ENCODE results near the gene RHBDL2. TPM values are rescaled to one million over a fixed set of nuclear protein-coding genes. Genes with fewer than 3 reads are reported as not detected.

The RHBDL2 gene
- total and polyA plus RNA-seq, 2 donors (not counting 1 experiment from before 2014, with no cell fraction given): not detected

- no CpG with 5 or more reads among the region's 8 CpGs for WGBS (ENCODE audit: insufficient coverage)
- POLR2A ChIA-PET: no interaction called here
- peaks cover 27% of the 10 kb centered on the region for H3K4me1 Mint-ChIP-seq
These were observed 74.4 kb downstream of the RHBDL2 start for GRCh38 chr1:38867208-38867607.

DNA sequence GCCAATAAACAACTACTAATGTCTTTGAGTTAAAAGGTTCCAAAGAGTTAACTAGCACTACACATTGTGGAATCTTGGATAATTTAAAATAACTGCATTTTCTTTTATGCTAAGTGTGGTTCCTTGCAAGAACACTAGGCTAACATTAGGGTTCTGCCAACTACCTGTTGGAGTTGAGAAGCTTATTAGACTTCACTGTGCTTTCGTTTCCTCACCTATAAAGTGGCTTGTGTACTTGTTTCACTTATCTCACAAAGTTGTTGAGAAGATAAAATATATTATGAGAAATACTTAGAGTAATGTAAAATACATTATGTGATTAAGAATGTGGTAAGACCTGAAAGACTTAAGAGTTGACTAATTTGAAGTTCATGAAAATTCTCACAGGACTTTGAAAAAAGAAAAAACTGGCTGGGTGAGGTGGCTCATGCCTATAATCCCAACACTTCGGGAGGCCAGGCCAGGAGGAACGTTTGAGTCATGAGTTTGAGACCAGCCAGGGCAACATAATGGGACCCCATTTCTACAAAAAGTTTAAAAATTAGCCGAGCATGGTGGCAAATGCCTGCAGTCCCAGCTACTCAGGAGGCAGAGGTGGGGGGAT is 76.4 kb downstream of the RHBDL2 start:
- H3K4me1 Mint-ChIP-seq: peaks cover 32% of the 10 kb centered on the region
- POLR2A ChIA-PET: no interaction called here

More at GRCh38 chr1:38867208-38867607, 74.4 kb downstream of the RHBDL2 start:
- H3K4me2 ChIP-seq (replicated peaks; ENCODE audit: low read depth, low read length, poor library complexity, severe bottlenecking): no peak overlapping the region
- TF ChIP-seq EZH2 (IDR thresholded peaks at IDR 0.05; ENCODE audit: borderline replicate concordance, insufficient read depth, low read depth, low read length, poor library complexity, severe bottlenecking): no peak
- TF ChIP-seq, protein P1, sequence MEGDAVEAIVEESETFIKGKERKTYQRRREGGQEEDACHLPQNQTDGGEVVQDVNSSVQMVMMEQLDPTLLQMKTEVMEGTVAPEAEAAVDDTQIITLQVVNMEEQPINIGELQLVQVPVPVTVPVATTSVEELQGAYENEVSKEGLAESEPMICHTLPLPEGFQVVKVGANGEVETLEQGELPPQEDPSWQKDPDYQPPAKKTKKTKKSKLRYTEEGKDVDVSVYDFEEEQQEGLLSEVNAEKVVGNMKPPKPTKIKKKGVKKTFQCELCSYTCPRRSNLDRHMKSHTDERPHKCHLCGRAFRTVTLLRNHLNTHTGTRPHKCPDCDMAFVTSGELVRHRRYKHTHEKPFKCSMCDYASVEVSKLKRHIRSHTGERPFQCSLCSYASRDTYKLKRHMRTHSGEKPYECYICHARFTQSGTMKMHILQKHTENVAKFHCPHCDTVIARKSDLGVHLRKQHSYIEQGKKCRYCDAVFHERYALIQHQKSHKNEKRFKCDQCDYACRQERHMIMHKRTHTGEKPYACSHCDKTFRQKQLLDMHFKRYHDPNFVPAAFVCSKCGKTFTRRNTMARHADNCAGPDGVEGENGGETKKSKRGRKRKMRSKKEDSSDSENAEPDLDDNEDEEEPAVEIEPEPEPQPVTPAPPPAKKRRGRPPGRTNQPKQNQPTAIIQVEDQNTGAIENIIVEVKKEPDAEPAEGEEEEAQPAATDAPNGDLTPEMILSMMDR (IDR thresholded peaks at IDR 0.05): no peak
- H3K9ac ChIP-seq (ENCODE audit: low read length): no peak overlapping the region
- Mint-ChIP-seq H3K4me3 (no peak overlapping the region), H3K27me3 (no peaks in the 10 kb centered on the region), H3K9me3 (ENCODE audit: insufficient read depth) (no peaks in the 10 kb centered on the region), H3K27ac (no peak overlapping the region)
- H2AFZ ChIP-seq (ENCODE audit: insufficient read depth, low read depth, low read length, poor library complexity, severe bottlenecking): no peak overlapping the region
- peaks cover 9 to 10% of the 10 kb centered on the region in 2 donors for H3K4me1 ChIP-seq (ENCODE audit: control insufficient read depth in 2 of 2, insufficient read depth in 2 of 2, low read length in 2 of 2)
- H3K79me2 ChIP-seq (ENCODE audit: control insufficient read depth, insufficient read depth, low read length): peaks cover 54% of the 10 kb centered on the region
- no peaks in the 10 kb centered on the region for H3K9me3 ChIP-seq (ENCODE audit: control extremely low read depth in 1 of 3, control insufficient read depth in 2 of 3, insufficient read depth in 1 of 3, low read length in 2 of 3)
- intact Hi-C loops (cut with micrococcal nuclease): no loop called here
- no peak overlapping the region for H3K27ac ChIP-seq (ENCODE audit: low read length in 2 of 2)
- H3K36me3 ChIP-seq (replicated peaks in 1 of 2; ENCODE audit: control extremely low read depth in 1 of 2, control insufficient read depth in 1 of 2, extremely low read depth in 1 of 2, insufficient read depth in 2 of 2, low read length in 1 of 2): peaks cover 3 to 11% of the 10 kb centered on the region in 2 experiments
- H3K4me3 ChIP-seq (ENCODE audit: control extremely low read depth in 1 of 5, extremely low read depth in 1 of 5, insufficient read depth in 1 of 5, low read depth in 2 of 5, low read length in 4 of 5): no peak overlapping the region
- ATAC-seq (ENCODE audit: low read depth) (no peak), DNase-seq (no peak)
- H3K27me3 ChIP-seq (replicated peaks in 1 of 4; ENCODE audit: control extremely low read depth in 1 of 4, control insufficient read depth in 3 of 4, insufficient read depth in 4 of 4, low read length in 3 of 4): no peaks in the 10 kb centered on the region
- CTCF ChIA-PET: no interaction called here
- H4K20me1 ChIP-seq (ENCODE audit: control insufficient read depth, insufficient read depth, low read length, poor library complexity, severe bottlenecking): peaks cover 9% of the 10 kb centered on the region

More for the DNA sequence above, 76.4 kb downstream of the RHBDL2 start:
- Histone ChIP-seq H3K4me2 (replicated peaks; ENCODE audit: low read depth, low read length, poor library complexity, severe bottlenecking) (no peak overlapping the region), H3K27ac (ENCODE audit: low read length in 2 of 2) (no peak overlapping the region), H3K36me3 (replicated peaks in 1 of 2; ENCODE audit: control extremely low read depth in 1 of 2, control insufficient read depth in 1 of 2, extremely low read depth in 1 of 2, insufficient read depth in 2 of 2, low read length in 1 of 2) (peaks cover 3 to 12% of the 10 kb centered on the region in 2 experiments), H3K27me3 (replicated peaks in 1 of 4; ENCODE audit: control extremely low read depth in 1 of 4, control insufficient read depth in 3 of 4, insufficient read depth in 4 of 4, low read length in 3 of 4) (no peaks in the 10 kb centered on the region), H3K9ac (ENCODE audit: low read length) (no peak overlapping the region), H3K4me3 (ENCODE audit: control extremely low read depth in 1 of 5, extremely low read depth in 1 of 5, insufficient read depth in 1 of 5, low read depth in 2 of 5, low read length in 4 of 5) (no peak overlapping the region), H3K79me2 (ENCODE audit: control insufficient read depth, insufficient read depth, low read length) (peaks cover 55% of the 10 kb centered on the region), H3K9me3 (ENCODE audit: control extremely low read depth in 1 of 3, control insufficient read depth in 2 of 3, insufficient read depth in 1 of 3, low read length in 2 of 3) (no peaks in the 10 kb centered on the region), H4K20me1 (ENCODE audit: control insufficient read depth, insufficient read depth, low read length, poor library complexity, severe bottlenecking) (peaks cover 9% of the 10 kb centered on the region), H2AFZ (ENCODE audit: insufficient read depth, low read depth, low read length, poor library complexity, severe bottlenecking) (no peak overlapping the region), H3K4me1 (ENCODE audit: control insufficient read depth in 2 of 2, insufficient read depth in 2 of 2, low read length in 2 of 2) (peaks cover 12 to 14% of the 10 kb centered on the region in 2 donors)
- no peak for TF ChIP-seq EZH2 (IDR thresholded peaks at IDR 0.05; ENCODE audit: borderline replicate concordance, insufficient read depth, low read depth, low read length, poor library complexity, severe bottlenecking)
- TF ChIP-seq, protein P1 (IDR thresholded peaks at IDR 0.05): no peak
- intact Hi-C loops (cut with micrococcal nuclease): no loop called here
- ATAC-seq (ENCODE audit: low read depth) (no peak), DNase-seq (no peak)
- no peaks in the 10 kb centered on the region for H3K9me3 Mint-ChIP-seq (ENCODE audit: insufficient read depth)
- H3K27me3 Mint-ChIP-seq: no peaks in the 10 kb centered on the region
- CTCF ChIA-PET: no interaction called here
- H3K27ac Mint-ChIP-seq: no peak overlapping the region
- 93% methylated on average over 3 of the region's 4 CpGs for WGBS (ENCODE audit: insufficient coverage)
- no peak overlapping the region for H3K4me3 Mint-ChIP-seq

Data from B cell (primary cell).